Measurements from ENCODE around the gene KCNJ15. TPM values are rescaled to one million over a fixed set of nuclear protein-coding genes. Genes with fewer than 3 reads are reported as not detected.
A peak's percentile ranks its signal among the peaks of the same experiment; 100 is the strongest.

The KCNJ15 gene
- total RNA-seq, 4 donors from 2014 or later = 4.6 to 9.2 (median 6.5) TPM

DNA sequence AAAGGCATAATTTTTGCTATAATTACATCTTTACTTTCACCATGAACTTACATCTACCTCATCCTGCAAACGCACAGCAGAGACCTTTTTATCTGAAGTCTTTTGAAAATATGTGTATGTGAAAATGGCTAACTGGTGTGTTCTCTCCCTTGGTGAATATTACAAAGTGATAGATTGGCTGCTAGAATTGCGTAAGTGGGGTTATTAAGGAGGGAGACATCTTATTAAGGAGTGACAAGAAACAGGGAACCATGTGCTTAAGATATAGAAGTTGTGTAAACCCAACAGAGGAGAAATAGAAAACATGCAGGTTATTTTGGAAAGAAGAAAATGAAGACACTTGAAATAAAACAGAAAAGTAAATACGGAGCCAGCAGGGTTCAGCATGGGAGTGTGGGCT, 7.8 kb downstream of the KCNJ15 start:
- Histone ChIP-seq H3K4me3 (no peak overlapping the region), H3K27me3 (no peaks in the 10 kb centered on the region), H3K9me3 (no peaks in the 10 kb centered on the region), H3K4me1 (peaks cover 31% of the 10 kb centered on the region), H3K27ac (no peak overlapping the region), H3K36me3 (no peaks in the 10 kb centered on the region)
- TF ChIP-seq, protein P1, sequence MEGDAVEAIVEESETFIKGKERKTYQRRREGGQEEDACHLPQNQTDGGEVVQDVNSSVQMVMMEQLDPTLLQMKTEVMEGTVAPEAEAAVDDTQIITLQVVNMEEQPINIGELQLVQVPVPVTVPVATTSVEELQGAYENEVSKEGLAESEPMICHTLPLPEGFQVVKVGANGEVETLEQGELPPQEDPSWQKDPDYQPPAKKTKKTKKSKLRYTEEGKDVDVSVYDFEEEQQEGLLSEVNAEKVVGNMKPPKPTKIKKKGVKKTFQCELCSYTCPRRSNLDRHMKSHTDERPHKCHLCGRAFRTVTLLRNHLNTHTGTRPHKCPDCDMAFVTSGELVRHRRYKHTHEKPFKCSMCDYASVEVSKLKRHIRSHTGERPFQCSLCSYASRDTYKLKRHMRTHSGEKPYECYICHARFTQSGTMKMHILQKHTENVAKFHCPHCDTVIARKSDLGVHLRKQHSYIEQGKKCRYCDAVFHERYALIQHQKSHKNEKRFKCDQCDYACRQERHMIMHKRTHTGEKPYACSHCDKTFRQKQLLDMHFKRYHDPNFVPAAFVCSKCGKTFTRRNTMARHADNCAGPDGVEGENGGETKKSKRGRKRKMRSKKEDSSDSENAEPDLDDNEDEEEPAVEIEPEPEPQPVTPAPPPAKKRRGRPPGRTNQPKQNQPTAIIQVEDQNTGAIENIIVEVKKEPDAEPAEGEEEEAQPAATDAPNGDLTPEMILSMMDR (IDR thresholded peaks at IDR 0.05) = no peak
- no peak for TF ChIP-seq POLR2A (IDR thresholded peaks at IDR 0.05)
- TF ChIP-seq EP300 (IDR thresholded peaks at IDR 0.05) = no peak
- no peak for TF ChIP-seq POLR2AphosphoS5 (IDR thresholded peaks at IDR 0.05)
- 85% methylated on average over 3 of the region's 3 CpGs for WGBS
- DNase-seq (ENCODE audit: low spot score in 2 of 2) = no peak

DNA sequence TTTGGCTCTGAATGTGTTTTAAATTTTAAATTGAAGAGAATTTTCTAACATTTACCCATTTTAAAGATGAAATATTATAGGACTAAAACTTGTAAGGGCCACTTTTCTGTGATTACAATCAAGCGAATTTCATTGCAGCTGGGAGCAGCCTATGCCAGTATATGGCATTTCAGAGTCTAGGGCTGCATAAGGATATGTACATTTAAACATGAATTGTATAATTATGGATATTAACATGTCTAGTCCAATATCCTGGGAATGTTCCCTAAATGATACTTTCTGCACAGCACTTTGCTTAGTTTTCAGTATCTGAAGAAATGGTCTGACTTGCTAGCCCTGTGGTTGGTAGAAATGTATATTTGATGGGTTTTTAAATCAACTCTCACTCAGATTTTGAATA, 8.4 kb downstream of the KCNJ15 start:
- peaks cover 37% of the 10 kb centered on the region for H3K4me1 ChIP-seq
- no peak for DNase-seq (ENCODE audit: low spot score in 2 of 2)
- H3K27ac ChIP-seq = no peak overlapping the region
- no peaks in the 10 kb centered on the region for H3K36me3 ChIP-seq
- 91% methylated on average over 1 of the region's 1 CpG for WGBS
- H3K27me3 ChIP-seq = no peaks in the 10 kb centered on the region
- H3K9me3 ChIP-seq = no peaks in the 10 kb centered on the region
- no peak overlapping the region for H3K4me3 ChIP-seq
- no peak for TF ChIP-seq EP300 (IDR thresholded peaks at IDR 0.05)
- TF ChIP-seq, protein P1 (IDR thresholded peaks at IDR 0.05) = no peak
- no peak for TF ChIP-seq POLR2A (IDR thresholded peaks at IDR 0.05)
- TF ChIP-seq POLR2AphosphoS5 (IDR thresholded peaks at IDR 0.05) = no peak

DNA sequence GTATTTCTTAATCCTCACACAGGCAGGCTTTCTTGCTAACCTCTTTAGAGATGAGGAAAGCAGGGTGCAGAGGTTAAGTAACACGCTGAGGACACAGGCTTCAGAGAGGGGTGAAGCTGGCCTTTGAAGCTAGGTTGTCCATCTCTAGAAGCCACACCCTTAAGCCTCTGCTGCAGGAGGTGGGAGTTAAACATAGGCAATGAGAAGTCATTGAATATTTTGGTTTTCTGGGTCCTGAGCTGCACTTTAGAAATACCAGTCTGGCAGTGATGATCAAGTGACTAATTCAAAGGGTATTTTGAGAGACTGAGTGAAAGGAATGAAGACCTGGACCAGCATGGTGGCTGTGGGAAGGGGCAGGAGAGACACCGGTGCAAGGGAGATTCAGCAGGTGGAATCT, 9.9 kb downstream of the KCNJ15 start:
- TF ChIP-seq POLR2A (IDR thresholded peaks at IDR 0.05) = no peak
- TF ChIP-seq EP300 (IDR thresholded peaks at IDR 0.05) = no peak
- TF ChIP-seq, protein P1 (IDR thresholded peaks at IDR 0.05) = no peak
- TF ChIP-seq POLR2AphosphoS5 (IDR thresholded peaks at IDR 0.05) = no peak
- no peak for DNase-seq (ENCODE audit: low spot score in 2 of 2)
- WGBS = 81% methylated on average over 2 of the region's 2 CpGs
- Histone ChIP-seq H3K9me3 (no peaks in the 10 kb centered on the region), H3K27me3 (no peaks in the 10 kb centered on the region), H3K4me3 (no peak overlapping the region), H3K36me3 (no peaks in the 10 kb centered on the region), H3K27ac (peak overlapping the region; percentile 57), H3K4me1 (peaks cover 40% of the 10 kb centered on the region)

DNA sequence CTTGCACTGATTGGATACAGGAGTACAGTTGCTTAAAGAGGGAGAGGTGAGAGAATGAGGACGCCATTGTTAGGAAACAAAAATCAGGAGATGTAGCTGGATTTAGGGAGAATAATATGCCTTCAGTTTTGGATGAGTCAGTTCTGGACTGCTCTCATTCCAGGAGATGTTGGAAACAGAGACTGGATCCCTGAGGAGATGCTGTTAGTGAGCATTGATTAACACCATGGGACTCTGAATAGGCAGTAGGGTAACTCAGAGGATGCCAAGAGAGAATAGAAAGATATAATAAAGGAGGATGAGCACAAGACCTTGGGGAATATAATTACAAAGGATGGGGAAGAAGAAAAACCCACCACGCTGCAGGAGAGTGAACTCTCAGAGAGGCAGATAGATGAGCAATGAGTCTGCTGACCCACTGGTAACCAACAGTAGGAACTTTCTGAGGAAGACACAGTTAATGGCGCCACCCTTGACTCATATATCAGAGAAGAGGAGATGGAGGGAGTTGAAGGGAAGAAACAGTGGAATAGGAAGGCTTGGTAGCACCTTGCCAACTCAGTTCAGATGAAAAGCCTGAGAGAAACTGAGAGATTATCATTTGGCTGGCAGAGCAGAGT, 10.5 kb downstream of the KCNJ15 start:
- H3K4me1 ChIP-seq = peaks cover 44% of the 10 kb centered on the region
- H3K27ac ChIP-seq = peak overlapping the region; percentile 57
- no peaks in the 10 kb centered on the region for H3K27me3 ChIP-seq
- H3K4me3 ChIP-seq = no peak overlapping the region
- no peak for DNase-seq (ENCODE audit: low spot score in 2 of 2)
- TF ChIP-seq, protein P1 (IDR thresholded peaks at IDR 0.05) = no peak
- TF ChIP-seq EP300 (IDR thresholded peaks at IDR 0.05) (no peak), POLR2AphosphoS5 (IDR thresholded peaks at IDR 0.05) (no peak)
- 86% methylated on average over 3 of the region's 3 CpGs for WGBS
- no peaks in the 10 kb centered on the region for H3K9me3 ChIP-seq
- no peaks in the 10 kb centered on the region for H3K36me3 ChIP-seq

DNA sequence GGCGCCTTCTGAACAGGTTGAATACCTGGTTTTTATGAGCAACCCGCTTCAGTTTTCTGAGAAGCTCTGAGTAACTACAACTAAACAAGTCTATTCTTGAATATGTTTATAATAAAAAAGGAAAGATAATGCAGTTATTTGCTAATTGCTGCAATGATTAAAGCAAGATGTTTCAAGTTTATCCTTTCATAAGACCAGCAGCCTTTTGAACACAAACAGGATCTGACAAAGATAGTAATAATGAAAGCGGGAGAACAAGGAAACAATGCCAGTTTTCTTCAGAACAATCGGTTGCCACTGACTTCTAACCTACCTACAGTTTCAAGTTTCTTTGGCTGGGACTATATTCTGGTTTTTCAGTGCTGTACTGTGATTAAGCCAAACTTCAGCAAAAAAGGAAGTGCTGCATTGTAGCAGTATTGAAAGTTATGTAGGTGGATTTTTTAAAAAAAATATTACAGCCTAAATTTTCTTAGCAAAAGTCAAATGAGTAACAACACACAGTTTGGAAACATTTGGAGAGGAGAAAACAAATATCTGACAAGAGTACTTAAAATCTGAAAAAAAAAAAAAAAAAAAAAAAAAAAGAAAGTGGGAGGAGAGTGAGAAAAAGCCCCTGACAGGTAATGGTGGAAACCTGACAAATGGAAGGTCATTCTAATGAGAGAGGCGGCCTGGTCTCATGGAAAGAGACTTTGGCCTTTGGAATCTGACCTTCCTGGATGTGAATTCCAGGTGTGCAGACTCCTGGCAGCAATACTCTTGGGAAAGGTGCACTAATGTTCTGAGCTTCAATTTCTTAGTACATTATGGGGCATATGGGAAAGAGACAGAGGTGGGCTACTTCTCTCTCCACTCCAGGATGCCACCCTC, 11.4 kb downstream of the KCNJ15 start:
- Histone ChIP-seq H3K27me3 (no peaks in the 10 kb centered on the region), H3K4me1 (peaks cover 46% of the 10 kb centered on the region), H3K9me3 (no peaks in the 10 kb centered on the region), H3K36me3 (no peaks in the 10 kb centered on the region), H3K27ac (peak overlapping the region; percentile 57), H3K4me3 (no peak overlapping the region)
- WGBS = 32% methylated on average over 5 of the region's 5 CpGs
- TF ChIP-seq EP300 (IDR thresholded peaks at IDR 0.05) = no peak
- TF ChIP-seq, protein P1 (IDR thresholded peaks at IDR 0.05) = no peak
- no peak for TF ChIP-seq POLR2AphosphoS5 (IDR thresholded peaks at IDR 0.05)
- no peak for TF ChIP-seq POLR2A (IDR thresholded peaks at IDR 0.05)
- no peak for DNase-seq (ENCODE audit: low spot score in 2 of 2)
